H9 (cell line): ENCODE results near the gene CYP19A1. TPM values are rescaled to one million over a fixed set of nuclear protein-coding genes. Genes with fewer than 3 reads are reported as not detected.

Experiments used
- DNase-seq: peaks from one replicate; pipeline ENCODE4 v3.0.0-alpha.2; 2017
- H2AFZ ChIP-seq: one replicate; pipeline ENCODE4 v1.6.1; 2013; ENCODE audit warnings: mild to moderate bottlenecking, low read length, control low read depth, moderate library complexity
- H2AK5ac ChIP-seq: 2 replicates; pipeline ENCODE4 v1.6.1; 2013; ENCODE audit warnings: low read length, control low read depth, mixed read lengths; ENCODE audit not compliant: insufficient read length
- H2BK120ac ChIP-seq: one replicate; pipeline ENCODE4 v1.6.1; 2013; ENCODE audit warnings: low read depth, mild to moderate bottlenecking, low read length, control low read depth, inconsistent platforms; ENCODE audit not compliant: poor library complexity, severe bottlenecking
- H2BK12ac ChIP-seq: 2 replicates; pipeline ENCODE4 v1.6.1; 2013; ENCODE audit warnings: low read length, control low read depth, mixed read lengths, low read depth; ENCODE audit not compliant: insufficient read length
- H2BK15ac ChIP-seq: 2 replicates; pipeline ENCODE4 v1.6.1; 2013; ENCODE audit warnings: low read depth, low read length, control low read depth
- H2BK20ac ChIP-seq: one replicate; pipeline ENCODE4 v1.6.1; 2013; ENCODE audit warnings: low read depth, mild to moderate bottlenecking, low read length, control low read depth, inconsistent platforms; ENCODE audit not compliant: poor library complexity, severe bottlenecking
- H2BK5ac ChIP-seq: 2 replicates; pipeline ENCODE4 v1.6.1; 2013; ENCODE audit warnings: low read length, control low read depth, mixed read lengths; ENCODE audit not compliant: insufficient read length
- H3K14ac ChIP-seq: 2 replicates; pipeline ENCODE4 v1.6.1; 2013; ENCODE audit warnings: low read length, control low read depth; ENCODE audit not compliant: insufficient read depth
- H3K18ac ChIP-seq: 2 replicates; pipeline ENCODE4 v1.6.1; 2013; ENCODE audit warnings: low read depth, mild to moderate bottlenecking, mixed read lengths, low read length, control low read depth; ENCODE audit not compliant: insufficient read length
- H3K23ac ChIP-seq: 2 replicates; pipeline ENCODE4 v1.6.1; 2013; ENCODE audit warnings: low read length, control low read depth, mixed read lengths, low read depth; ENCODE audit not compliant: insufficient read length
- H3K23me2 ChIP-seq: 2 replicates; pipeline ENCODE4 v1.6.1; 2013; ENCODE audit warnings: low read depth, mild to moderate bottlenecking, mixed read lengths, low read length, control low read depth; ENCODE audit not compliant: insufficient read length, poor library complexity, severe bottlenecking
- H3K27ac ChIP-seq: 2 replicates; pipeline ENCODE4 v1.5.1; 2013; ENCODE audit warnings: low read length, control low read depth, mixed read lengths, low read depth; ENCODE audit not compliant: insufficient read length
- H3K27me3 ChIP-seq: 2 replicates; pipeline ENCODE4 v1.6.1; 2013; ENCODE audit warnings: low read length, control low read depth, inconsistent platforms; ENCODE audit not compliant: insufficient read depth
- H3K4ac ChIP-seq: 2 replicates; pipeline ENCODE4 v1.6.1; 2013; ENCODE audit warnings: low read depth, mild to moderate bottlenecking, control low read depth, inconsistent platforms, low read length, moderate library complexity
- H3K4me1 ChIP-seq: 2 replicates; pipeline ENCODE4 v1.6.1; 2013; ENCODE audit warnings: low read length, control low read depth, inconsistent platforms; ENCODE audit not compliant: insufficient read depth
- H3K4me2 ChIP-seq: 2 replicates; pipeline ENCODE4 v1.6.1; 2013; ENCODE audit warnings: low read length, control low read depth, mixed read lengths; ENCODE audit not compliant: insufficient read length, insufficient read depth
- H3K56ac ChIP-seq: 2 replicates; pipeline ENCODE4 v1.6.1; 2013; ENCODE audit warnings: low read depth, mild to moderate bottlenecking, mixed read lengths, low read length, control low read depth; ENCODE audit not compliant: insufficient read length
- H3K79me1 ChIP-seq: 2 replicates; pipeline ENCODE4 v1.6.1; 2013; ENCODE audit warnings: low read depth, mild to moderate bottlenecking, moderate library complexity, low read length, control low read depth, inconsistent platforms; ENCODE audit not compliant: insufficient read depth, poor library complexity, severe bottlenecking
- H3K79me2 ChIP-seq: 2 replicates; pipeline ENCODE4 v1.6.1; 2013; ENCODE audit warnings: low read length, control low read depth, inconsistent platforms; ENCODE audit not compliant: insufficient read depth
- H3K9ac ChIP-seq: 2 replicates; pipeline ENCODE4 v1.6.1; 2013; ENCODE audit warnings: low read length, control low read depth, mixed read lengths; ENCODE audit not compliant: insufficient read length; ENCODE audit errors: extremely low read depth
- H3K9me3 ChIP-seq: one replicate; pipeline ENCODE4 v1.6.1; 2013; ENCODE audit warnings: low read depth, low read length, inconsistent platforms; ENCODE audit not compliant: control insufficient read depth
- H3T11ph ChIP-seq: one replicate; pipeline ENCODE4 v1.6.1; 2013; ENCODE audit warnings: mild to moderate bottlenecking, low read length, control low read depth, inconsistent platforms
- H4K20me1 ChIP-seq: one replicate; pipeline ENCODE4 v1.6.1; 2013; ENCODE audit not compliant: control insufficient read depth, insufficient read length, insufficient read depth
- H4K5ac ChIP-seq: 2 replicates; pipeline ENCODE4 v1.6.1; 2013; ENCODE audit warnings: low read depth, mild to moderate bottlenecking, mixed read lengths, low read length, control low read depth; ENCODE audit not compliant: insufficient read length
- H4K8ac ChIP-seq: replicated peaks from 2 replicates; pipeline ENCODE4 v1.6.1; 2013; ENCODE audit warnings: low read length, control low read depth, mixed read lengths, low read depth; ENCODE audit not compliant: insufficient read length
- H4K91ac ChIP-seq: 2 replicates; pipeline ENCODE4 v1.6.1; 2013; ENCODE audit warnings: low read depth, mild to moderate bottlenecking, moderate library complexity, mixed read lengths, low read length, control low read depth; ENCODE audit not compliant: insufficient read length
- H3K27ac Mint-ChIP-seq, 3 experiments: 2 replicates in 2 of 3; 3 replicates in 1 of 3; pipeline ENCODE4 v1.8.0; 2020 to 2021; ENCODE audit warnings: mixed read lengths in 3 of 3, mild to moderate bottlenecking in 1 of 3, moderate library complexity in 1 of 3
- H3K27me3 Mint-ChIP-seq: 2 replicates; pipeline ENCODE4 v1.8.0; 2021; ENCODE audit warnings: low read depth, mild to moderate bottlenecking, moderate library complexity, mixed read lengths
- H3K36me3 Mint-ChIP-seq, 3 experiments: 2 replicates in 2 of 3; 3 replicates in 1 of 3; pipeline ENCODE4 v1.8.0; 2020 to 2021; ENCODE audit warnings: low read depth in 3 of 3, mixed read lengths in 3 of 3; ENCODE audit not compliant: insufficient read depth in 1 of 3
- H3K4me1 Mint-ChIP-seq, 2 experiments: 2 replicates each; pipeline ENCODE4 v1.8.0; 2020; ENCODE audit warnings: mixed read lengths in 2 of 2
- H3K4me3 Mint-ChIP-seq, 2 experiments: 2 replicates in 1 of 2; 3 replicates in 1 of 2; pipeline ENCODE4 v1.8.0; 2020 to 2021; ENCODE audit warnings: mild to moderate bottlenecking in 2 of 2, mixed read lengths in 2 of 2, moderate library complexity in 1 of 2
- H3K9me3 Mint-ChIP-seq, 2 experiments: 2 replicates in 1 of 2; 3 replicates in 1 of 2; pipeline ENCODE4 v1.8.0; 2020; ENCODE audit warnings: mild to moderate bottlenecking in 2 of 2, mixed read lengths in 2 of 2, moderate library complexity in 1 of 2
- CTCF ChIP-seq: fragments of 200-600 bp; sonication (generic); conservative IDR thresholded peaks from 3 replicates; pipeline ENCODE4 v1.8.0; 2021; ENCODE audit warnings: antibody characterized with exemption, mild to moderate bottlenecking
- WGBS: extraction: QIAGEN DNeasy Blood & Tissue Kit; methylation state at CpG from one replicate; pipeline ENCODE4 v1.1.7; 2013; ENCODE audit warnings: missing lambda C conversion rate, low lambda C conversion rate, mixed read lengths; ENCODE audit not compliant: insufficient read length; ENCODE audit errors: extremely low coverage; 5-methylcytosine and 5-hydroxymethylcytosine counted together
- total RNA-seq: library from RNA; stranded (reverse); gene quantifications from 2 replicates; pipeline ENCODE4 v1.2.1, GENCODE V29; 2021

CYP19A1 gene
- total RNA-seq, 1 experiment from 2014 or later, result not detected

- H3K27me3 Mint-ChIP-seq, result peaks cover 3% of the 10 kb centered on the region; the same call in 1 of the 2 replicates
- Histone ChIP-seq H4K20me1 (no peaks in the 10 kb centered on the region), H3K27me3 (no peaks in the 10 kb centered on the region), H4K5ac (no peak overlapping the region), H2BK5ac (no peak overlapping the region), H3K4me1 (no peaks in the 10 kb centered on the region), H3K14ac (no peak overlapping the region), H3K27ac (no peak overlapping the region), H3K56ac (no peak overlapping the region), H2BK12ac (no peak overlapping the region), H3K23me2 (no peaks in the 10 kb centered on the region), H3K79me2 (no peaks in the 10 kb centered on the region), H3K9me3 (no peaks in the 10 kb centered on the region), H3K4me2 (no peak overlapping the region), H2BK20ac (no peak overlapping the region), H2BK120ac (no peak overlapping the region), H4K8ac (no peak overlapping the region), H3K79me1 (no peaks in the 10 kb centered on the region), H2BK15ac (no peak overlapping the region), H3K23ac (no peak overlapping the region), H4K91ac (no peak overlapping the region), H3K4ac (no peak overlapping the region), H3K18ac (no peak overlapping the region), H3K9ac (no peak overlapping the region), H2AFZ (no peak overlapping the region), H2AK5ac (no peak overlapping the region), H3T11ph (no peak overlapping the region)
- no CpG with 5 or more reads among the region's 1 CpG for WGBS
- H3K4me3 Mint-ChIP-seq, result no peak overlapping the region
- H3K36me3 Mint-ChIP-seq, result no peaks in the 10 kb centered on the region; a peak in 1 of 7 replicates
- DNase-seq, result no peak
- H3K27ac Mint-ChIP-seq, result no peak overlapping the region
- no peak for TF ChIP-seq CTCF
- H3K9me3 Mint-ChIP-seq, result no peaks in the 10 kb centered on the region
- no peaks in the 10 kb centered on the region for H3K4me1 Mint-ChIP-seq
These were observed 86.8 kb downstream of the CYP19A1 start for GRCh38 chr15:51251556-51251955.
